Body of pancreas (tissue), 4 donors: ENCODE results near the gene HAP1. TPM values are rescaled to one million over a fixed set of nuclear protein-coding genes. Genes with fewer than 3 reads are reported as not detected.

Source experiments
- ATAC-seq: fragments of 150-250 bp; one replicate; pipeline ENCODE4 v1.9.1; 2016
- DNase-seq, 4 donors: peaks; one replicate each; pipeline ENCODE4 v3.0.0-alpha.2; 2019
- H3K27ac ChIP-seq, 4 donors: fragments of 200-600 bp; sonication (generic); 1 replicate in 3 of 4; 2 replicates in 1 of 4; pipeline versions ENCODE4 v1.5.1 to v1.6.1; 2016 to 2019; ENCODE audit warnings: mild to moderate bottlenecking in 1 of 4, mixed read lengths in 1 of 4, moderate library complexity in 1 of 4
- H3K27me3 ChIP-seq, 2 donors: fragments of 200-600 bp; sonication (generic); one replicate each; pipeline ENCODE4 v1.6.0; 2016; ENCODE audit warnings: mild to moderate bottlenecking in 1 of 2
- H3K36me3 ChIP-seq, 2 donors: fragments of 200-600 bp; sonication (generic); replicated peaks in 1 of 2; 2 replicates each; pipeline ENCODE4 v1.5.1; 2016; ENCODE audit warnings: low read depth in 2 of 2; ENCODE audit not compliant: insufficient read depth in 1 of 2
- H3K4me1 ChIP-seq: fragments of 200-600 bp; sonication (generic); one replicate; pipeline ENCODE4 v1.6.0; 2016
- H3K4me3 ChIP-seq, 2 donors: fragments of 200-600 bp; sonication (generic); 1 replicate in 1 of 2; 2 replicates in 1 of 2; pipeline ENCODE4 v1.5.1; 2016 to 2019
- H3K9me3 ChIP-seq, 3 donors: fragments of 200-600 bp; sonication (generic); 1 replicate in 2 of 3; 2 replicates in 1 of 3; pipeline ENCODE4 v1.5.1; 2016
- POLR2A ChIP-seq, 3 donors: fragments of 450-650 bp; IDR thresholded peaks; one replicate each; pipeline ENCODE4 v1.6.1; 2016; ENCODE audit warnings: antibody characterized with exemption in 3 of 3, mild to moderate bottlenecking in 2 of 3
- WGBS, 2 donors: methylation state at CpG; one replicate each; pipeline ENCODE4 v1.1.5; 2017; 5-methylcytosine and 5-hydroxymethylcytosine counted together
- intact Hi-C: fragments of 100-400 bp; cut with DNase I; formaldehyde crosslinking; loops from one replicate; pipeline ENCODE4 v1.15.1; 2023
- total RNA-seq, 2 donors: library from RNA; depleted of rRNA; stranded (reverse); fragments of >200 nt; gene quantifications; one replicate each; pipeline ENCODE4 v1.1.0, GENCODE V29; 2016
- TF ChIP-seq, protein P1 (sequence below), 7 experiments: fragments of 450-650 bp in 4 of 7; fragments of 200-600 bp in 3 of 7; sonication (generic) in 3 of 7; IDR thresholded peaks; one replicate each; pipeline ENCODE4 v1.5.1; 2016 to 2019; ENCODE audit warnings: antibody characterized with exemption in 7 of 7

The HAP1 gene
- total RNA-seq, 2 donors from 2014 or later = 0.52 to 1.3 TPM

DNA sequence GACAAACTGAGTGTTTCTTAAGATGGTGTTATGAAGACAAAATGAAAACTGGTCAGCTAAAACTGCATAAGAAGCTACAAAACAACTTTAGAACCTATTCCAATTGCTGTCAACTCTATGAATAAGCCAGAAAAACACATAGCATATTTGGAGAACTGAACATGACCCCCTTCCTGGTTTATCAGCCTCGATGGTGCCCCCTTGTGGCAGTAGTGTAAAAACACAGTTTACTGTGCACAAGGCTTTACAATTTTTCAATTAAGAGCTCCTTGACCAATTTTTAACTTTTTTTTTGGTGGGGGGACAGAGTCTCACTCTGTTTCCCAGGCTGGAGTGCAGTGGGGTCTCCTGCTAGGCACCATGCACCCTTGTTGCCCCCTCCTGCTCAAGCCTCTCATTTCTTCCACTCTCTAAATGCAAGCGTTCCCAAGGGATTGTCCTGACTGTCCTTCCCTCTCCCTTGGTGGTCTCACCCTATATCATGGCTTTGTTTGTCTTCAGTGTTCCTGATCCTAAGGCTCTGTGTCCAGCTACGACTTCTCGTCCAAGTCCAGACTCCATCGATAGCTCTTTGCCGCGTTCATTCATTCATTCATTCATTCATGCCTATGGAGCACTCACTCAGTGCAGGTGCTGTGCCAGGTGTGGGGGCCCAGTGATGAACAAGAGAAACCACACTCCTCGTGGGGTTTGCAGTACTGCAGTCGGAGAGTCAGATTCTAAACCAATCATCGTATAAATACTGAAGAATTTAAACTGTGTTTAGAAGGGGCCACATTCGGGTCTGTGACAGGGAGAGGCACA is 38.3 kb downstream of the HAP1 start:
- DNase-seq = peak; percentile 43 to 70 (median 59)
- Histone ChIP-seq H3K27me3 (no peaks in the 10 kb centered on the region), H3K4me3 (no peak overlapping the region), H3K9me3 (no peaks in the 10 kb centered on the region), H3K36me3 (peaks cover 15 to 25% of the 10 kb centered on the region in 2 donors), H3K27ac (peak overlapping the region in 1 of 4 donors; percentile 31), H3K4me1 (peaks cover 29% of the 10 kb centered on the region)
- intact Hi-C loops = no loop called here
- 38 to 40% methylated on average over 11 of the region's 11 CpGs for WGBS, 2 donors
- no peak for TF ChIP-seq POLR2A (IDR thresholded peaks at IDR 0.05)
- TF ChIP-seq, protein P1, sequence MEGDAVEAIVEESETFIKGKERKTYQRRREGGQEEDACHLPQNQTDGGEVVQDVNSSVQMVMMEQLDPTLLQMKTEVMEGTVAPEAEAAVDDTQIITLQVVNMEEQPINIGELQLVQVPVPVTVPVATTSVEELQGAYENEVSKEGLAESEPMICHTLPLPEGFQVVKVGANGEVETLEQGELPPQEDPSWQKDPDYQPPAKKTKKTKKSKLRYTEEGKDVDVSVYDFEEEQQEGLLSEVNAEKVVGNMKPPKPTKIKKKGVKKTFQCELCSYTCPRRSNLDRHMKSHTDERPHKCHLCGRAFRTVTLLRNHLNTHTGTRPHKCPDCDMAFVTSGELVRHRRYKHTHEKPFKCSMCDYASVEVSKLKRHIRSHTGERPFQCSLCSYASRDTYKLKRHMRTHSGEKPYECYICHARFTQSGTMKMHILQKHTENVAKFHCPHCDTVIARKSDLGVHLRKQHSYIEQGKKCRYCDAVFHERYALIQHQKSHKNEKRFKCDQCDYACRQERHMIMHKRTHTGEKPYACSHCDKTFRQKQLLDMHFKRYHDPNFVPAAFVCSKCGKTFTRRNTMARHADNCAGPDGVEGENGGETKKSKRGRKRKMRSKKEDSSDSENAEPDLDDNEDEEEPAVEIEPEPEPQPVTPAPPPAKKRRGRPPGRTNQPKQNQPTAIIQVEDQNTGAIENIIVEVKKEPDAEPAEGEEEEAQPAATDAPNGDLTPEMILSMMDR (IDR thresholded peaks at IDR 0.05) = peak; percentile 67 to 84 (median 72)
- ATAC-seq = peak; percentile 65

DNA sequence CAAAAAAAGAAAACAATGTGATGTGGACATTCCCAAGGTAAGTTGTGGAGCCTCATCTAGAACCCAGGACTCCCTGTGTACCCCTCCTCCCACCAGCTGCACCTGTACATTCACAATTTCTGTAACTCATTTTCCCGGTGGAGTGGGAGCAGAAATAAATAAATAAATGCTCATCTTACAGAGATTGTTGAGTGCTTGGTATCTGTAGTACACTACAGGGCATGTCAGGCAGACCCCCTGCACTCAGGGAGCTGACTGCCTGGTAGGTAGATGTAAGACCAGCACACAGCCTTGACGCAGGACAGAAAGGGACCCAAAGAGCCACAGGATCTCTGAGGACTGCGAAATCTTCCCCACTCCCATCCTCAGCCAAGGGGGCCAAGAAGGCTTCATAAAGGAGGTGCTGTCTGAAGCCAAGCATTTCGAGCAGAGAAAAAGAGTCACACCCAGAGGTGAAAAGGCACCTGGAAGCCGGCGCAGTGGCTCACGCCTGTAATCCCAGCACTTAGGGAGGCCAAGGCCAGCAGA is 39.2 kb downstream of the HAP1 start:
- intact Hi-C loops = no loop called here
- TF ChIP-seq, protein P1 (IDR thresholded peaks at IDR 0.05) = no peak
- TF ChIP-seq POLR2A (IDR thresholded peaks at IDR 0.05) = no peak
- ATAC-seq (no peak), DNase-seq (no peak)
- H3K27me3 ChIP-seq = no peaks in the 10 kb centered on the region
- no peak overlapping the region for H3K4me3 ChIP-seq
- H3K36me3 ChIP-seq = peaks cover 25 to 35% of the 10 kb centered on the region in 2 donors
- no peak overlapping the region for H3K27ac ChIP-seq
- 63 to 64% methylated on average over 7 of the region's 7 CpGs for WGBS, 2 donors
- H3K9me3 ChIP-seq = no peaks in the 10 kb centered on the region
- peaks cover 39% of the 10 kb centered on the region for H3K4me1 ChIP-seq

DNA sequence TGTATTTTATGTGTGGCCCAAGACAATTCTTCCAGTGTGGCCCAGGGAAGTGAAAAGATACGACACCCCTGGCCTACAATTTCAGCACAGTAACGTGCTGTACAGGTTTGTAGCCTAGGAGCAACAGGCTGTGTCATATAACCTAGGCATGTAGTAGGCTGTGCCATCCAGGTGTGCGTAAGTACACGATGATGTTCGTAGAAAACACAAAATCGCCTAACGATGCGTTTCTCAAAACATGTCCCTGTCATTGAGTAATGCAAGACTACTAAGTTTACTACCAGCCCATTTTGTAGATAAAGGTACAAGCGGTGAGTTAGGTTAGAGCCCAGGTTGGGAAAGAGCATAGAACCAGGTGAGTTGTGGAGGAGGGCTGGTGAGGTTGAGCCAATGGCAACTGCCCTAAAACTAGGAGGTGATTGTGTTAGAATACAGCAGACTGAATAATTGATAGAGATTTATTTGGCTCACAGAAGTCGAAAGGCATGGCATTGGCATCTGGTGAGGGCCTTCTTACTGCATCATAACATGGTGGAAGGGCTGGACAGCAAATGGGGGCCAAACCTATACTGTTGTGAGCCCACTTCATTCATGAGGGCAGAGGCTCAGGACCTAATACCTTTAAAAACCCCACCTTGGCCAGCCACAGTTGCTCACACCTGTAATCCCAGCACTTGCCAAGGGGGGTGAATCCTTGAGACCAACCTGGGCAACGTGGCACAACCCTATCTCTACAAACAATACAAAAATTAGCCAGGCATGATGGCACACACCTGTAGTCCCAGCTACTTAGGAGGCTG is 41.5 kb downstream of the HAP1 start:
- Histone ChIP-seq H3K4me3 (no peak overlapping the region), H3K9me3 (no peaks in the 10 kb centered on the region), H3K36me3 (peaks cover 31 to 39% of the 10 kb centered on the region in 2 donors), H3K27me3 (no peaks in the 10 kb centered on the region), H3K27ac (no peak overlapping the region), H3K4me1 (peaks cover 48% of the 10 kb centered on the region)
- no peak for DNase-seq
- peak in 2 of 3 donors; percentile 8 to 39 for TF ChIP-seq POLR2A (IDR thresholded peaks at IDR 0.05)
- TF ChIP-seq, protein P1 (IDR thresholded peaks at IDR 0.05) = no peak
- intact Hi-C loops = no loop called here
- ATAC-seq = no peak
- WGBS, 2 donors = 80 to 81% methylated on average over 11 of the region's 11 CpGs

DNA sequence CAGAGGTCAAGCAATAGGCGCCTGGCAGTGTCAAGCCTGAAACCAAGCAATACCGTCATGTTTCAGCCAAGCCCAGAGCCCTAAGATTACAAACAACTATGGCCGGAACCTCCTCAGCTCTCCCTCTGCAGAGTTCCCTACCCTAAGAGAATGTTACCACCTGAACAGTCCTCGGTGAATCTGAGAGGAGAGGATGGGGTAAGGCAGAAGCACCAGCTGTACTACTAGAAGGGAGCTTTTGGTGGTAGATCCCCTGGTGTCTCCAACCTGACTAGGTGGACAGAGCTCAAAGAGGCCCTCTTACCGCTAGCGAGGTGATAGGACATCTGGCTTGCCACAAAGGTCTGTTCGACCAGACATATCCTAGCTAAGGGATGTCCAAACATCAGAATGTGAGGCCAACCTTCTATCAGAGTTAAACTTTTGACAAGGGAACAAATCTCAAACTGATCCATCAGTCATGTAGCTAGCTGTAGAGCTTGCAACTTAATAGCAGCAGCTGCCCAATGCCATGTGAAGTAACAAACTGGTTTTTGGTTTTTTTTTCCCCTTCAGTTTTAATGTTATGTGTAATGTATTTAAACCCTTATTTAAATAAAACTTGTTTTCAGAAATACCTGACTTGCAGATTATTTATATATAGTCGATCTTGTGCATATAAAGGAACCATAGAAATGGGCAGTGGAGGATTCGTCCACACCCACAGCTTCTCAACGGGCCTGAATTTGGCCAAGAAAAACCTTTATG is 43.2 kb downstream of the HAP1 start:
- H3K4me3 ChIP-seq = no peak overlapping the region
- H3K9me3 ChIP-seq = no peaks in the 10 kb centered on the region
- peaks cover 39% of the 10 kb centered on the region for H3K4me1 ChIP-seq
- TF ChIP-seq, protein P1 (IDR thresholded peaks at IDR 0.05) = no peak
- no peak for TF ChIP-seq POLR2A (IDR thresholded peaks at IDR 0.05)
- no peaks in the 10 kb centered on the region for H3K27me3 ChIP-seq
- 56 to 66% methylated on average over 8 to 10 of the region's 10 CpGs for WGBS, 2 donors
- DNase-seq = no peak
- peaks cover 31 to 39% of the 10 kb centered on the region in 2 donors for H3K36me3 ChIP-seq
- intact Hi-C loops = no loop called here
- no peak for ATAC-seq
- H3K27ac ChIP-seq = peak overlapping the region in 3 of 4 donors; percentile 2 to 100 (median 23)
